Fibroblast of lung (primary cell): ENCODE measurements around the gene ATRIP.

Source experiments
- EZH2 ChIP-seq: IDR thresholded peaks from 2 replicates; pipeline ENCODE4 v1.5.1; 2012; ENCODE audit warnings: low read length, control low read depth, mild to moderate bottlenecking; ENCODE audit errors: missing control alignments
- TF ChIP-seq, protein P1 (sequence below), 2 donors: IDR thresholded peaks in 1 of 2; conservative IDR thresholded peaks in 1 of 2; 1 replicate in 1 of 2; 2 replicates in 1 of 2; pipeline ENCODE4 v1.5.1; 2011 to 2012; ENCODE audit warnings: low read length in 2 of 2, control low read depth in 1 of 2, inconsistent platforms in 1 of 2, low read depth in 1 of 2, mild to moderate bottlenecking in 1 of 2

DNA sequence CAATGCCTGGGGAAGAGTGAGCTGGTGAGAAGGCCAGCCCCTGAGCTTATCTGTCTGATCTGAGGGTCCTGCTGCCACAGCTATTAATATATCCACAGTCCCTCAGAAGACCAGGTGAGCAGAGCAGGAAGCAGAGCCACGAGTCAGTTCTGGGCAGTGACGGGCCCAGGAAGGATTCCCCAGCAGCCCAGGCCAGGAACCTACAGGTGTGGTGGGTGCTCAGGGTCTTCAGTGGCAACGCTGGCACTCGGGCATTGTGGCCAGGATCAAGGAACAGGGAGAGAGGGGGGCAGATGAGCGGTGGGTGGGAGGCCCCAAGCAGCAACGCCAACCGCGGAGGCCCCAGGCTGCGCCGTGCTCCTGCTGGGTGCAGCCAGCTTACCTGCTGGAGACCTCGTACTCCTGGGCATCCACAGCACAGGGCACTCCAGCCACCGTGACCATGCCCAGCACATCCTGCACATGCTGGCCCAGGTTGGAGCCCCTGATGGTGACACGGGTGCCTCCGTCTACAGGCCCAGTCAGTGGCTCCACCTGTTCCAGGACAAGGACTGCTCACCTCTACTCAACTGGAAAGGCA, 28.9 kb upstream of the ATRIP start:
- TF ChIP-seq, protein P1, sequence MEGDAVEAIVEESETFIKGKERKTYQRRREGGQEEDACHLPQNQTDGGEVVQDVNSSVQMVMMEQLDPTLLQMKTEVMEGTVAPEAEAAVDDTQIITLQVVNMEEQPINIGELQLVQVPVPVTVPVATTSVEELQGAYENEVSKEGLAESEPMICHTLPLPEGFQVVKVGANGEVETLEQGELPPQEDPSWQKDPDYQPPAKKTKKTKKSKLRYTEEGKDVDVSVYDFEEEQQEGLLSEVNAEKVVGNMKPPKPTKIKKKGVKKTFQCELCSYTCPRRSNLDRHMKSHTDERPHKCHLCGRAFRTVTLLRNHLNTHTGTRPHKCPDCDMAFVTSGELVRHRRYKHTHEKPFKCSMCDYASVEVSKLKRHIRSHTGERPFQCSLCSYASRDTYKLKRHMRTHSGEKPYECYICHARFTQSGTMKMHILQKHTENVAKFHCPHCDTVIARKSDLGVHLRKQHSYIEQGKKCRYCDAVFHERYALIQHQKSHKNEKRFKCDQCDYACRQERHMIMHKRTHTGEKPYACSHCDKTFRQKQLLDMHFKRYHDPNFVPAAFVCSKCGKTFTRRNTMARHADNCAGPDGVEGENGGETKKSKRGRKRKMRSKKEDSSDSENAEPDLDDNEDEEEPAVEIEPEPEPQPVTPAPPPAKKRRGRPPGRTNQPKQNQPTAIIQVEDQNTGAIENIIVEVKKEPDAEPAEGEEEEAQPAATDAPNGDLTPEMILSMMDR (conservative IDR thresholded peaks at IDR 0.05 in 1 of 2, IDR thresholded peaks at IDR 0.05 in 1 of 2; ENCODE audit: low read depth in 1 of 2, low read length in 2 of 2): no peak
- no peak for TF ChIP-seq EZH2
